GM18519 (cell line): ENCODE results near the gene PNMA8C.

Source experiments
- ATAC-seq: cut with Tn5 transposase; IDR thresholded peaks from one replicate; pipeline ENCODE4 v1.9.1; 2021; ENCODE audit warnings: mild to moderate bottlenecking, moderate library complexity; ENCODE audit not compliant: unreplicated experiment, low FRiP score

Gene PNMA8C

DNA sequence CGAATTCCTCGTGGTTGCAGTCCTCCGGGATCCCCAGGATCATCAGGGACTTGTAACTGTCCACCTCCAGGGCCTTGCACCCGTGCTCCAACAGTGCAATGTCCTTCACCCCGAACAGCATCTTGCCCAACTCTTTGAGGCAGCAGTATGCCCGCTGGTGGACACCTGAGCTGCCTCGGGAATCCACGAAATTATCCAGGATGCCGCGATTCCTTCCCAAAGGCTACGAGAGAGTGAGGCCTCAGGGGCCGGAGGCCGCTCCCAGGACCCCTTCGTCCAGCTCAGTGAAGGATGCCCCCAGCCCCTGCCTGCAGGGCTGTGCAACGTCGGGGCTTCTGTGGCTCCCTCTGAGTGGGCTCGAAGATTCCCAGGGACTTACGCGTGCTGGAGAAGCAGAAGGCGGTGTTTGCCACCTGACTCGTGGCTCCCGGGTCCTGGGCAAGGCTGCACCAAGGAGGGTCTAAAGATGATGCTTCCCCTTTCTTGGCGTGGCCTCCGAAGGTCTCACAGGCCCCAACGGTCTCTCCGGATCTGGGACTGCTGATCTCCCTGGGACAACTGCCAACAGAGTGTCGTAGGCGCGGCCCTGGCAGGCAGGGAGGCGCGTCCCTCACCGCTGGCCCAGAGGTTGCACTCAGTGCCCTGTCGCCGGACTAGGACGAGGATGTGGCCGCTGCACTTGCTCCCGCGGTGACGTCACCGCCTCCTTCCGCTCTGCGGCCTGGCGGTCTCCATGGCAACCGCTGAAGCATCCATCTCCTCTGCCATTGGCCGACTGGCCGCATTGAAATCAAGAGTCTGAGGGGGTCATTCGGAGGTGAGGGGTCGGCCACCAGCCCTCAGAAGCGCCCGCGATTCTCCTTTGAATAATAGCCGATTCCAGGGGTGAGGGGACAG is at the start of gene PNMA8C:
PNMA8C (minus strand) TSS at position 698 of the 897 bp plus-strand sequence; CDS start at position 121, 577 bp downstream.
- ATAC-seq, result no peak

DNA sequence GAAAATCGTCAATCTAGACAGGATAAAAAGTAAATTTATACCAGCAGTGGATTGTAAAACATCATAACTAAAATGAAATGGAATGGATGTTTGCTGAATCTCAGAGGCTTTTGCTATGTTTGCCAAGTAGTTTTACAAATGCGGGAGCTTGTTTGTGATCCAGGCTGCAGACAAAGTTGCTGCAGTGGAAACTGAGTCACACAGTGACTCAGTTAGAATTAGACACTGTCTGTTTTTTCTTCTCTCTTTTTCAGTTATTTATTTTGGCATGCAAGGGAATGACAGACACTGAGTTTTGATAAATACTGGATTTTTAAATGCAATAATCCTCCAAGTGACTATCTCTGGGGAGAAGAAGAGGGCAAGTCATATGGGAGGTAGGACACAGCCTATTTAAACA is 47.2 kb upstream of the PNMA8C start:
- ATAC-seq, result no peak

GRCh38 chr19:46474211-46474610 is 45.5 kb upstream of the PNMA8C start:
- ATAC-seq, result no peak

GRCh38 chr19:46472592-46472991 is 43.9 kb upstream of the PNMA8C start:
- no peak for ATAC-seq

DNA sequence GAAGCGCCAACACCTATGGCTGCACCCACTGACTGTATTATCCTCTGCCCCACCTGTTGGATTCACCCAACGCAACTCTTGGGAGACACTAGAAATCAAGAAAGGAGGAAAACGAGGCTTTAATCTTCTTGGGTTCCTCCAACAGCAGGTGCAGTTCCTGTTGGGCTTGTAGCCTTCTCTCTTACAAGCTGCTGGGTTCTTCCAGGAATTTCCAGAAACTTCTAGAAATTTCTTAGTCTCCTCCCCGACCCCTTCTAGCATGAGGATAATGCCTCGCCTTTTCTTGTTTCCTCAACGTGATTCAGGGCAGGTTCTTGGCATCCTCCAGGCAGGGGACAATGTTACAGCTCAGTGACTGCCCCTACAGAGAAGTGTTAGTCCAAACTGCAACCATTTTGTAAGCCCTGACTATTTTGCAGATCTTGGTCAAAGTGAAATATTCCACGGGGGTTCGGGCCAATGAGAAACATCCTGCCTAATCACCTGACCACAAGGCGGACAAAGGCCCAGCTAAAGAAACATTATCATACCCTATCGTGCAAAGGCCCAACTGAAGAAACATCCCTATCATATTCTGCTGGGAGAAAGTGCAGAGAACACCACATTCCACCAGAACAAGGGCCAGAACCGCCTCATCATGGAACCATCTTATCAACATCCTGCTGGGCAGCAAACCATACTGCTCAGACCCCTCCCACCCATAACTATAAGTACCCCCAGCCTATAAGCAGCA is 43.2 kb upstream of the PNMA8C start:
- ATAC-seq, result no peak

- ATAC-seq, result no peak
Measured at GRCh38 chr19:46471116-46471733, 42.5 kb upstream of the PNMA8C start, which contains the start of gene PNMA8A. Gene PNMA8A, minus strand, starts transcription at chr19:46471563. Its CDS starts 528 bp downstream, at chr19:46471035.

- no peak for ATAC-seq
Measured at GRCh38 chr19:46470376-46470775, 41.6 kb upstream of the PNMA8C start.

DNA sequence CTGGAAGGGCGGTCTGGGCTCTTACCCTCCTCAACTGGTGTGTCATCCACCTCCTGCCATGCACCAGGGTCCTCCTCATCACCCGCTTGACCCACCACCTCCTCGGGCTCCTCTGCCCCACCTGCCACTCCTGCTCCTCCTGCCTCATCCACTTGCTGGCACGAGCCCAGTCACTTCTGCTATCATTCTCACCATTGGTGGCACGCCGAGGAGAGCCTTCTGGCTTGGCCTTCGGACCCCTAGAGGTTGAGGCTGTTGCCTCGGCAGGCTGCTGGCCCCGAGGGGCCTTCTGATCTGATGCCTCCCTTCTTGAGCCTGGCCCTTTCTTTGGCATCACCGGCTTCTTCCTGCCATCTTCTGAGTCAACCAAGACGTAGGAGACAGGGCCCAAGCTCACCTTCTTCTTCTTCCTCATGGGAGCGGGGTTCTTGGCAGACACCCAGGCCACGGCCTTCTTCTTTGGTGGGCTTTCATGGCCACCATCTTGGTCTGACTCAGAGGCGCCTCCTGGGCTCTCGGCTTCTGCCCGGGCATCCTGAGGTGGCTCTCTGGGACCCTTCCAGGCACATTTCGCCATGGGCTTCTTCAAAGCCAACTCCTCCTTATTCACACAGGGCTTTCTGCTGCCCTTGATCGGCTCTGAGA is 40.9 kb upstream of the PNMA8C start:
- no peak for ATAC-seq

DNA sequence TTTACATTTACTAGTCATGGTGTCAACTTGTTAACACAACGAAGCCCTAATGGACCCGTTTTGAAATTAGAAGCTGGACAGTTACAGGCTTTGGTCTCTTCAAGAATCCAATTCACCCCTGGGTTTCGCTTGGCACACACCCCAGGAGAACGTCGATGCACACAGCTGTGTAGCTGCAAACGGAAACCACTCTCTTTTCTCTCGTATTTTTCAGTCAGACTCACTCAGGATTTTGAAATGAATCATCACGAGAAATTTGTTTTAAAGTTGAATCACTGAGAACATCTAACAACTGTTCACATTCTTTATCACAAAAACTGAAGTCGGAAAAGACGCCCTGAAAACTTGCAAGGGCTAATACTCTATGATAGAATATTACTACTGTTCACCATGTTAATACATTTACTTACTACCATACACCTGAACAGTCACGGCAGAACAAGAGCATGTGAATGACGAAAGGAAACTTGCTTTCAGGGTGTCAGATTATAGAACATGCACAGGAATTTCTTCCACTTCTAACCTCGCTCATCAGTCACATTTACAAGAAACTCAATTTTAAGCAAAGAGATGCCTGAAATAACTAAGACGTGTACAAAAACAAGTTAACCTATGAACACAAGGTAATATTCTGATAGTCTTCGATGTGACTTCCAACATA is 37.9 kb upstream of the PNMA8C start:
- ATAC-seq, result no peak

DNA sequence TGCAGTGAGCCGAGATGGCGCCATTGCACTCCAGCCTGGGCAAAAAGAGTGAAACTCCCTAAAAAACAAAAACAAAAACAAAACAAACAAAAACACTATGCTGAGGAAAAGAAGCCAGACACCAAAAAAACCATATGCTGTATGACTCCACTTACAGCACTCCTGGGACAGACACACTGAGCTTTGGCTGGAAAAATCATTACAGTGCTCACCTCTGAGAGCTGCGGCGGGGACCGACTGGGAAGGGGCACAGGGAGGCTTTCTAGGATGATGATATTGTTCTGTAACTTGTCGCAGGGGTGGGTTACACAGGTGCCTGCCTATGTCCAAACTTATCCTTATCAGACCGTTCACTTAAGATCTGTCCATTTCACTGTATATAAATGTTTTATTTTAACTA is 34.8 kb upstream of the PNMA8C start:
- ATAC-seq, result no peak

- ATAC-seq, result no peak
Measured at GRCh38 chr19:46461537-46461936, 32.8 kb upstream of the PNMA8C start.

DNA sequence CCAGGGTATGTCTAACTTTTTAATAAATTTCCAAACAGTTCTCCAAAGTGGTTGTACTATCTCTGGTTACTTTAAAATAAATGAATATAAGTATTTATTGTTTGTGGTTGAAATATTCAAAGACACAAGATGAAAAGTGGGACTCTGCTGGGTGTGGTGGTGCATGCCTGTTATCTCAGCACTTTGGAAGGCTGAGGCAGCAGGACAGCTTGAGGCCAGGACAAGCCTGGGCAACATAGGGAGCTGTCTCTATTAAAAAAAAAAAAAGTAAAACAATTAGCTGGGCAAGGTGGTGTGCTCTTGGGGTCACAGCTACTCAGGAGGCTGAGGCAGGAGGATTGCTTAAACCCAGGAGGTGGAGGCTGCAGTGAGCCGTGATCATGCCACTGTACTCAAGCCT is 32.2 kb upstream of the PNMA8C start:
- ATAC-seq, result no peak

GRCh38 chr19:46460055-46460454 is 31.3 kb upstream of the PNMA8C start:
- ATAC-seq, result no peak

- no peak for ATAC-seq
Measured at GRCh38 chr19:46456930-46457329, 28.2 kb upstream of the PNMA8C start.

- ATAC-seq, result no peak
Measured at GRCh38 chr19:46454244-46454643, 25.5 kb upstream of the PNMA8C start.

DNA sequence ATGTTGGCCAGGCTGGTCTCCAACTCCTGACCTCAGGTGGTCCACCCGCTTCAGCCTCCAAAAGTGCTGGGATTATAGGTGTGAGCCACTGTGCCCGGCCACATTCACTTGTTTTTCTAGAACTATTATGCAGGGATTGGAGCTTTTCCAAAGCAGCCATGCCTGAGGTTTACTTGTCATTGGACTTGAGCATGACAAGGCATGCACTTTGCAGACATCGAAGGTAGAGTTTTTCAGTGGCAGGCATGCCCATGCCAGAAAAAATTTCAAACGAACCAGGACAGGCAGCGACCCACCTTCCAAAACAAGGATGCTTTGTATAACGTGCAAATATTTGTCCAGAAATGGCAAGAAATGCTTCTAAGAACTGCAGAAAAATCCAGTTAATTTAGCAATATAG is 24.9 kb upstream of the PNMA8C start:
- ATAC-seq, result no peak

DNA sequence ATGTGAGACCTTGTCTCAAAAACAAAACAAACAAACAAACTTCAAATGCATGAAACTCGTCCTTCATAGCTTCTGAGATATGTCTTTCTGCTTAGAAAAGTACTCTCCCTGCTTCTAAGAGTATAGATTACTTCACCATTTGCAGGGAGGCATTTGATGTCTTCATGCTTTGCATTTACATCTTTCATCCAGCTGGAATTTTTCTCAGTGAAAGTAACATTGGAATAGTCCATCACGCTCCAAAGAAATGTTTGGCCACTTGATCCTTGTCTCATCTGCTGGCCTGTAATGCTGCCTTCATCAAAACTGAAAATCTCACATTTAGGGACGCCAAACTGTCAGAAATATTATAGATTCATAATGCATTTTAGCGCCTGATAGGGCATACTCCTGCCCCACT is 23.4 kb upstream of the PNMA8C start:
- ATAC-seq, result no peak

DNA sequence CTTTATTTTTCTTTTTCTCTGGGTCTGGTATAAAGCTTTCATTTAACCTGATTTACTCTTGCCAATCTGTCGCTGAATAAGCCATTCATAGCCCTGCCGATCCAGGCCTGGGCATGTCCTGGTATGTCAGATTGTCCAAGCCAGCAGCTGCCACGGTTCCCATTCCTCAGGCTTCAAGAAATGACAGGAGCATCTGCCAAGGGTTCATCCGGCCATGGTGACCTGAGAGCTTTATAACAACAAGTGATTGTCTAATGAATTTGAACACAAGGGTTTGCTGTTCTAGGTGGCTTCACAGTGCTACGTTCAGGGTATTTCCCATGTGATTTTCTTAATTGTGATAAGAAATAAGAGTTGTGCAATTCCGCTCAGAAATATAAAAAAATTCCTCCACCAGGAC is 22.6 kb upstream of the PNMA8C start:
- ATAC-seq, result no peak

DNA sequence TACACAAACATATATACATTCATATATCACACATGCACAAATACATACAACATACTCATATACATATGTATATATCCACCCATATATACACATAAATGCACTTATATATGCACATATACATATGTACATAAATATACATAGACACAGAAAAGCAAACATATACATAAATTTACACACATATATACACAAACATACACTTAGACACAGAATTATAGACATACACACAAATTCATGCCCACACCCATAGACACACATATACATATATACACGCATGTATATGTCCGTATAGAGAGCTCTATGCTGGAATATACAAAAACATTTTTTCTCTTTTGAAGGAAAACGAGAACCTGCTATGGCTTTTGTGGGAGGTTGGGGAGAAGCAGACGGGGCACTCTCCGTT is 22.0 kb upstream of the PNMA8C start:
- ATAC-seq, result no peak

DNA sequence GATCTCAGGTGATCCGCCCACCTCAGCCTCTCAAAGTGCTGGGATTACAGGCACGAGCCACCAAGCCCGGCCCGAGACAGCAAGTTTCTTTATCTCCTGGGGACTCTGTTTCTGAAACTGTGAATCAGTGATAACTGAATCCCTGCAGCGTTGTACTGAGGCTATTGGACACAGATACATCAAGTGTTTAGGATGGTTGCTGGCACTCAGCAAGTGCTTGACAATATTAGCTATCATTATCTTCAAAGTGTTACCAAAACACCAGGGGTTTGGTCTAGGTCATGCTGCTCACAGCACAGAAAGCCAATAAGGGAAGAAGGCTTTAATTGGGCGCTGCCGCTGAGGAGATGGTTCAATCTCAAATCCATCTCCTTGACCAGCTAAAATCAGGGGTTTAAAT is 20.5 kb upstream of the PNMA8C start:
- no peak for ATAC-seq
